HG03025 (cell line): Measurements from ENCODE around the gene PIP4K2A.

ENCODE experiments used
- ATAC-seq: cut with Tn5 transposase; IDR thresholded peaks from one replicate; pipeline ENCODE4 v1.9.1; 2021; ENCODE audit warnings: mild to moderate bottlenecking, moderate library complexity; ENCODE audit not compliant: unreplicated experiment, low FRiP score

PIP4K2A gene

GRCh38 chr10:22646388-22646853 lies 68.0 kb downstream of the PIP4K2A start:
- no peak for ATAC-seq

- ATAC-seq, result no peak
Observed at GRCh38 chr10:22644222-22644621, 70.2 kb downstream of the PIP4K2A start.

- no peak for ATAC-seq
Observed at GRCh38 chr10:22643775-22644174, 70.6 kb downstream of the PIP4K2A start.

- ATAC-seq, result no peak
Observed at GRCh38 chr10:22643116-22643515, 71.3 kb downstream of the PIP4K2A start.

GRCh38 chr10:22641743-22642142 lies 72.6 kb downstream of the PIP4K2A start:
- ATAC-seq, result no peak

GRCh38 chr10:22640359-22640758 lies 74.0 kb downstream of the PIP4K2A start:
- no peak for ATAC-seq

GRCh38 chr10:22638863-22639262 lies 75.5 kb downstream of the PIP4K2A start:
- ATAC-seq, result no peak

GRCh38 chr10:22637491-22637890 lies 76.9 kb downstream of the PIP4K2A start:
- no peak for ATAC-seq

- ATAC-seq, result no peak
Observed at GRCh38 chr10:22635650-22636049, 78.7 kb downstream of the PIP4K2A start.

GRCh38 chr10:22634606-22635459 lies 79.5 kb downstream of the PIP4K2A start:
- ATAC-seq, result no peak

- no peak for ATAC-seq
Observed at GRCh38 chr10:22634093-22634492, 80.3 kb downstream of the PIP4K2A start.

- no peak for ATAC-seq
Observed at GRCh38 chr10:22633528-22633927, 80.8 kb downstream of the PIP4K2A start.

GRCh38 chr10:22633106-22633505 lies 81.3 kb downstream of the PIP4K2A start:
- ATAC-seq, result no peak

- no peak for ATAC-seq
Observed at GRCh38 chr10:22631646-22632278, 82.6 kb downstream of the PIP4K2A start.

GRCh38 chr10:22631185-22631584 lies 83.2 kb downstream of the PIP4K2A start:
- no peak for ATAC-seq

GRCh38 chr10:22630234-22631174 lies 83.9 kb downstream of the PIP4K2A start:
- ATAC-seq, result peak; percentile 82

- ATAC-seq, result no peak
Observed at GRCh38 chr10:22629852-22630233, 84.5 kb downstream of the PIP4K2A start.

GRCh38 chr10:22629126-22629525 lies 85.3 kb downstream of the PIP4K2A start:
- ATAC-seq, result no peak

- no peak for ATAC-seq
Observed at GRCh38 chr10:22628309-22628708, 86.1 kb downstream of the PIP4K2A start.

- ATAC-seq, result no peak
Observed at GRCh38 chr10:22626784-22627183, 87.6 kb downstream of the PIP4K2A start.
